ENCODE results near the gene BTBD17.

The BTBD17 gene

GRCh38 chr17:74332763-74333283 is 28.8 kb downstream of the BTBD17 start:
- DNase-seq, result no peak

GRCh38 chr17:74332017-74332650 is 29.5 kb downstream of the BTBD17 start:
- no peak for DNase-seq

GRCh38 chr17:74330446-74330845 is 31.2 kb downstream of the BTBD17 start:
- DNase-seq, result no peak

GRCh38 chr17:74329378-74329777 is 32.3 kb downstream of the BTBD17 start:
- no peak for DNase-seq

DNA sequence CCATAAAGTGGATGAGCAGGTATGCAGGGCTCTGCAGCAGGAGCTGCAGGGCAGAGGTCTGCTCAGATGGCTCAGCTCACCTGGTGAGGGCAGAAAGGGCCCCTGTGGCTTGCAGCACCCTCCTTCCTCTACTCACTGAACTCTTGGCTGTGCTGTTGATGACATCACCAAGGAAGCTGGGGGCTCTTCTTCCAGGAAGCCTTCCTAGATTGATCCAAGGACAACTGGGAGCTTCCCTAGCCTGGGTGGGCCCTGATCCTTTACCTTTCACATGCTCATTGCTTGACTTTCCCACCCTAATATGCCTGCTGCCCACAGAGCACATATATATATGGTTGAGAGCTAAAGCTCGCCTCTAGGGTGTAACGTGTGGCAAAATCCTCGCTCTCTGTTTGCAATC is 33.2 kb downstream of the BTBD17 start:
- no peak for DNase-seq

GRCh38 chr17:74326506-74326905 is 35.2 kb downstream of the BTBD17 start:
- no peak for DNase-seq

- peak; percentile 52 for DNase-seq
These were observed 35.8 kb downstream of the BTBD17 start, which contains the start of gene KIF19 for GRCh38 chr17:74325743-74326379. Gene KIF19, plus strand, starts transcription at chr17:74326226. Its CDS starts 124 bp downstream, at chr17:74326350.

- no peak for DNase-seq
These were observed 36.3 kb downstream of the BTBD17 start for GRCh38 chr17:74325376-74325742.

DNA sequence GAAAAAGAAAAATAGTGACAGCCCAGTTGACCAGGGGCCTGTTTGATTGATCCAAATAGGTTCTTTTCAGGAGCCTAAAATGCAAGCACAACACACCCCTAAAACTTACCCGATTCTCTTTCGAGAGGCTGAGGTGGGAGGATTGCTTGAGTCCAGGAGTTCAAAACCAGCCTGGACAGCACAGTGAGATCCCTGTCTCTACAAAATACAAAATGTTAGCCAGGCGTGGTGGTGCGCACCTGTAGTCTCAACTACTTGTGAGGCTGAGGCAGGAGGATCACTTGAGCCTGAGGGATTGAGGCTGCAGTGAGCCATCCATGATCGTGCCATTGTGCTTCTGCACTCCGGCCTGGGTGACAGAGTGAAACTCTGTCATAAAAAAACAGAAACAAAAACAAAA is 37.1 kb downstream of the BTBD17 start:
- no peak for DNase-seq

DNA sequence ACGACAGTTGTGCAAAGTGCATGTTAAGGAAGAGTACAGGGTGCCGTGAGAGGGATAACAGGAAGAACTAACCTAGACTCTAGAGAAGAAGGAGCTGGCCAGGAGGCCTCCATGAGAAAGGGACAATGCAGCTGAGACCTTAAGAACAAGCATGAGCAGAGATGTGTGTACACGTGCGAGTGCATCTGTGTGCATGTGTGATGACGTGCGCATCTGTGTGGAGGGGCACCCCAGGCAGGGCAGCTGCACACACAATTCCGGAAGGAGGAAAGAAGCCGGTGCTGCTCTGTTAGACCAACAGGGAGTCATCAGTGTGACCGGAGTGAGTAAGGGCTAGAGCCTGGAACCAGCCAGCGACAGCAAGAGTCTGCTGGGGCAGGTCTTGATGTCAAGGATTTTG is 43.3 kb downstream of the BTBD17 start:
- DNase-seq, result no peak

DNA sequence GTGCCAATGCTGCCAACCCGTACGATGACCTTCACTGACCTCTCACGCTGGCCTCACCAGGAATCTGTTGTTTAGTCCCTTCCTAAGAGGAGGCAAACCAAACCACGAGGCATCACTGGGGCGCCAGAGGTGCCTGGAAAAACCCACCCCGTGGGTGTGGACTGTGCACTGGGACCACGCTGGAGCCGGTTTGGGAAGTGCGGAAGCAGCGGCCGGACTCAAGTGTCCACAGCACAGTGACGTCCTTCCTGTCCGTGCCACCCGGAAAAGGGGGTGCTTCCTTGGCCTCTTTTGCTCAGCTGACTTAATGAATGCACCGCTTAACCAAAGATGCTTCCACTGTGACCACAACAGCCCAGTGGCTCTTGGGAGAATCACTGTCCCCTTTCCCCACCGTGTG is 44.6 kb downstream of the BTBD17 start:
- no peak for DNase-seq

- DNase-seq, result no peak
These were observed 45.4 kb downstream of the BTBD17 start for GRCh38 chr17:74316220-74316619.

DNA sequence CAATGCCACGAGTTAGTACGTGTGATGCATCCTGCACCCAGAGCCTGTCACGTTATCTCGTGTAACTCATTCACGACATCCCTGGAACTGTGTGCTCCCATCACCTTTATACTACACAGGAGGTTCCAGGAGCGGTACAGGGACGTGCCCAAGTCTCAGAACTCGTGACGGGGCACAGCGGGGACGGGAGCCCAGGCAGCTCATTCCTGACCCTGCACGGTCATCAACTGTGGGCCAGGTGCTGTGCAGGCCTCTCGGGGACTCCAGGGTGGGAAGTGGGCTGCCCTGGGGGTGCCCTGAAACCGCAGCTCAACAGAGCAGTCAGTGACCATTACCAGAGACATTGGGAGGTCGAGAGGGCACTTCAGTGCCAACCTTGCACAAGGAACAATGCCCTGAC is 46.8 kb downstream of the BTBD17 start:
- no peak for DNase-seq

DNA sequence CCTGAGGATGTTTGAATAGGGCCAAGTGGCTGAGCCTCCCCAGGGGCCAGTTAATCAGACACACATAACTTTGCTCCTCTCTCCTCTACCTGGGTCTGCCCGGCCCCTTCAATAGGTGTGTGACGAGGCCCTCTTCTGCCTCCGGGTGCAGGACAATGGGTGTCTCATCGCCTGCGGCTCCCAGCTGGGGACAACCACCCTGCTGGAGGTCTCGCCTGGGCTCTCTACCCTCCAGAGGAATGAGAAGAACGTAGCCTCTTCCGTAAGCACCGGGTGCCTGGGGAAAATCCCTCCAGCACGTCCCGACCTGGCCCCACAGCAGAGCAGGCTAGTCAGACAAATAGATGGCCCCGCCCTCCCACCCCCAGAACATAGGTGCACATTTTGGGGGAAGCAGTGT is 51.8 kb downstream of the BTBD17 start:
- no peak for DNase-seq

GRCh38 chr17:74307984-74308773 is 53.5 kb downstream of the BTBD17 start:
- no peak for DNase-seq

Measured in stimulated activated CD4-positive, alpha-beta T cell treated with anti-CD3 and anti-CD28 coated beads, Interleukin-2, amount 100 ng/mL, for 48 hours (primary cell).